Suprapubic skin (tissue), 4 donors: Measurements from ENCODE around the gene LMBR1.

Source experiments
- EP300 ChIP-seq: sonication (generic); formaldehyde crosslinking; IDR thresholded peaks from one replicate; pipeline ENCODE4 v1.6.1; 2017; ENCODE audit warnings: antibody characterized with exemption
- POLR2A ChIP-seq, 2 donors: fragments of 450-650 bp; IDR thresholded peaks; one replicate each; pipeline ENCODE4 v1.6.1; 2017; ENCODE audit warnings: antibody characterized with exemption in 2 of 2, mild to moderate bottlenecking in 2 of 2, moderate library complexity in 2 of 2
- POLR2AphosphoS5 ChIP-seq, 3 donors: sonication (generic); formaldehyde crosslinking; IDR thresholded peaks; one replicate each; pipeline ENCODE4 v1.6.1; 2017; ENCODE audit warnings: antibody characterized with exemption in 3 of 3
- TF ChIP-seq, protein P1 (sequence below), 2 donors: fragments of 200-600 bp in 1 of 2; fragments of 450-650 bp in 1 of 2; sonication (generic) in 1 of 2; IDR thresholded peaks; one replicate each; pipeline ENCODE4 v1.5.1; 2016 to 2019; ENCODE audit warnings: antibody characterized with exemption in 2 of 2, mild to moderate bottlenecking in 1 of 2, moderate library complexity in 1 of 2

GRCh38 chr7:156920076-156920475, 27.1 kb upstream of the LMBR1 start:
- TF ChIP-seq, protein P1, sequence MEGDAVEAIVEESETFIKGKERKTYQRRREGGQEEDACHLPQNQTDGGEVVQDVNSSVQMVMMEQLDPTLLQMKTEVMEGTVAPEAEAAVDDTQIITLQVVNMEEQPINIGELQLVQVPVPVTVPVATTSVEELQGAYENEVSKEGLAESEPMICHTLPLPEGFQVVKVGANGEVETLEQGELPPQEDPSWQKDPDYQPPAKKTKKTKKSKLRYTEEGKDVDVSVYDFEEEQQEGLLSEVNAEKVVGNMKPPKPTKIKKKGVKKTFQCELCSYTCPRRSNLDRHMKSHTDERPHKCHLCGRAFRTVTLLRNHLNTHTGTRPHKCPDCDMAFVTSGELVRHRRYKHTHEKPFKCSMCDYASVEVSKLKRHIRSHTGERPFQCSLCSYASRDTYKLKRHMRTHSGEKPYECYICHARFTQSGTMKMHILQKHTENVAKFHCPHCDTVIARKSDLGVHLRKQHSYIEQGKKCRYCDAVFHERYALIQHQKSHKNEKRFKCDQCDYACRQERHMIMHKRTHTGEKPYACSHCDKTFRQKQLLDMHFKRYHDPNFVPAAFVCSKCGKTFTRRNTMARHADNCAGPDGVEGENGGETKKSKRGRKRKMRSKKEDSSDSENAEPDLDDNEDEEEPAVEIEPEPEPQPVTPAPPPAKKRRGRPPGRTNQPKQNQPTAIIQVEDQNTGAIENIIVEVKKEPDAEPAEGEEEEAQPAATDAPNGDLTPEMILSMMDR (IDR thresholded peaks at IDR 0.05) = no peak
- TF ChIP-seq POLR2A (IDR thresholded peaks at IDR 0.05) (no peak), EP300 (no peak), POLR2AphosphoS5 (IDR thresholded peaks at IDR 0.05) (no peak)
